ENCODE results near the gene DSCAM.
A peak's percentile ranks its signal among the peaks of the same experiment; 100 is the strongest.

- TF ChIP-seq, protein P1, sequence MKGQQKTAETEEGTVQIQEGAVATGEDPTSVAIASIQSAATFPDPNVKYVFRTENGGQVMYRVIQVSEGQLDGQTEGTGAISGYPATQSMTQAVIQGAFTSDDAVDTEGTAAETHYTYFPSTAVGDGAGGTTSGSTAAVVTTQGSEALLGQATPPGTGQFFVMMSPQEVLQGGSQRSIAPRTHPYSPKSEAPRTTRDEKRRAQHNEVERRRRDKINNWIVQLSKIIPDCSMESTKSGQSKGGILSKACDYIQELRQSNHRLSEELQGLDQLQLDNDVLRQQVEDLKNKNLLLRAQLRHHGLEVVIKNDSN (CRISPR knock-in tag; IDR thresholded peaks at IDR 0.05) = no peak
- no peak for TF ChIP-seq ETV6 (CRISPR knock-in tag; IDR thresholded peaks at IDR 0.05)
- TF ChIP-seq NFYB (CRISPR knock-in tag; conservative IDR thresholded peaks at IDR 0.05; ENCODE audit: low read depth) = no peak
- TF ChIP-seq TEAD4 (CRISPR knock-in tag; IDR thresholded peaks at IDR 0.05) = no peak
- TF ChIP-seq NFE2L1 (CRISPR knock-in tag; IDR thresholded peaks at IDR 0.05) = no peak
- no peak for TF ChIP-seq CTCF (IDR thresholded peaks at IDR 0.05)
- no peak for TF ChIP-seq FOXJ3 (CRISPR knock-in tag; IDR thresholded peaks at IDR 0.05; ENCODE audit: borderline replicate concordance)
- TF ChIP-seq USF2 (CRISPR knock-in tag; IDR thresholded peaks at IDR 0.05) = peak; percentile 27; the same call in 1 of the 2 replicates
- no peak for TF ChIP-seq SP1 (CRISPR knock-in tag; conservative IDR thresholded peaks at IDR 0.05)
- no peak for TF ChIP-seq ATF3 (CRISPR knock-in tag; conservative IDR thresholded peaks at IDR 0.05)
These were observed 993 bp upstream of the DSCAM start for GRCh38 chr21:40847951-40848350.
